Measurements from ENCODE around the gene SH3GL1. TPM values are rescaled to one million over a fixed set of nuclear protein-coding genes. Genes with fewer than 3 reads are reported as not detected.

The SH3GL1 gene
- total and polyA plus RNA-seq, 9 of the 15 experiments (the other 6 are each of a cell fraction or from before 2014, with no cell fraction given): 1.7 to 75.3 (median 25.7) TPM

GRCh38 chr19:4376028-4376670 lies 24.2 kb downstream of the SH3GL1 start (continued):
- TF ChIP-seq CBX3 (IDR thresholded peaks at IDR 0.05; ENCODE audit: borderline replicate concordance in 1 of 2, low read length in 2 of 2) (no peak), TCF7 (IDR thresholded peaks at IDR 0.05; ENCODE audit: borderline replicate concordance) (no peak), HMGXB4 (CRISPR knock-in tag; IDR thresholded peaks at IDR 0.05) (no peak), ZNF165 (CRISPR knock-in tag; IDR thresholded peaks at IDR 0.05; ENCODE audit: borderline replicate concordance) (no peak), NBN (IDR thresholded peaks at IDR 0.05; ENCODE audit: low read depth) (no peak), PPARD (CRISPR knock-in tag; IDR thresholded peaks at IDR 0.05) (no peak), HES1 (IDR thresholded peaks at IDR 0.05; ENCODE audit: low read depth) (no peak), MECOM (CRISPR knock-in tag; IDR thresholded peaks at IDR 0.05) (no peak), ZNF175 (CRISPR knock-in tag; IDR thresholded peaks at IDR 0.05; ENCODE audit: low read depth) (no peak), KLF16 (IDR thresholded peaks at IDR 0.05) (no peak), DPF2 (IDR thresholded peaks at IDR 0.05) (0 out of 2 replicates have a peak, but pooled peaks have one; percentile 2), HNRNPK (IDR thresholded peaks at IDR 0.05; ENCODE audit: low read depth, low read length, poor library complexity, severe bottlenecking) (no peak), RBBP5 (IDR thresholded peaks at IDR 0.05; ENCODE audit: borderline replicate concordance, insufficient read depth, low read length, poor library complexity, severe bottlenecking) (no peak), BRF1 (IDR thresholded peaks at IDR 0.05; ENCODE audit: borderline replicate concordance, extremely low read depth, insufficient read length) (no peak), RFX1 (IDR thresholded peaks at IDR 0.05) (no peak), EWSR1 (IDR thresholded peaks at IDR 0.05; ENCODE audit: borderline replicate concordance, low read depth, partially characterized antibody) (no peak), FOXA1 (IDR thresholded peaks at IDR 0.05; ENCODE audit: borderline replicate concordance) (no peak), ZBTB49 (CRISPR knock-in tag; IDR thresholded peaks at IDR 0.05; ENCODE audit: borderline replicate concordance) (no peak), RFX5 (IDR thresholded peaks at IDR 0.05; ENCODE audit: low read depth, low read length) (no peak), ETV5 (CRISPR knock-in tag; IDR thresholded peaks at IDR 0.05; ENCODE audit: low read depth) (no peak; the same call in 1 of the 2 replicates), HLTF (IDR thresholded peaks at IDR 0.05) (no peak), SRF (CRISPR knock-in tag; IDR thresholded peaks at IDR 0.05) (no peak), SMARCA5 (IDR thresholded peaks at IDR 0.05) (peak; percentile 87; the same call in 1 of the 2 replicates), CHD4 (IDR thresholded peaks at IDR 0.05; ENCODE audit: insufficient read depth, insufficient replicate concordance, low read depth, low read length, poor library complexity, severe bottlenecking) (no peak), MCM7 (IDR thresholded peaks at IDR 0.05) (no peak), ZZZ3 (IDR thresholded peaks at IDR 0.05) (no peak), SMARCA4 (IDR thresholded peaks at IDR 0.05) (no peak)

All from K562 (cell line).